Mesothelial cell of epicardium (in vitro differentiated cells): ENCODE data around the gene FMO5. TPM values are rescaled to one million over a fixed set of nuclear protein-coding genes. Genes with fewer than 3 reads are reported as not detected.

Source experiments
- DNase-seq, 2 experiments: peaks; one replicate each; pipeline ENCODE4 v3.0.0; 2021; ENCODE audit warnings: low spot score in 2 of 2; ENCODE audit not compliant: unreplicated experiment in 2 of 2
- H3K27ac Mint-ChIP-seq: 2 replicates; pipeline ENCODE4 v1.8.0; 2021; ENCODE audit warnings: mixed read lengths
- H3K27me3 Mint-ChIP-seq: 2 replicates; pipeline ENCODE4 v1.8.0; 2021; ENCODE audit warnings: low read depth, mixed read lengths
- H3K36me3 Mint-ChIP-seq: 2 replicates; pipeline ENCODE4 v1.8.0; 2021; ENCODE audit warnings: mixed read lengths
- H3K4me1 Mint-ChIP-seq: 2 replicates; pipeline ENCODE4 v1.8.0; 2021; ENCODE audit warnings: mixed read lengths
- H3K4me3 Mint-ChIP-seq: 2 replicates; pipeline ENCODE4 v1.8.0; 2021; ENCODE audit warnings: mild to moderate bottlenecking, moderate library complexity, mixed read lengths
- H3K9me3 Mint-ChIP-seq: 2 replicates; pipeline ENCODE4 v1.8.0; 2021; ENCODE audit warnings: mixed read lengths
- total RNA-seq: library from RNA; stranded (reverse); gene quantifications from 3 replicates; pipeline ENCODE4 v1.2.1, GENCODE V29; 2021
- TF ChIP-seq, protein P1 (sequence below): fragments of 200-600 bp; sonication (generic); IDR thresholded peaks from one replicate; pipeline ENCODE4 v1.5.0; 2021; ENCODE audit warnings: antibody characterized with exemption; ENCODE audit not compliant: unreplicated experiment

FMO5 gene
- total RNA-seq, 1 donor from 2014 or later, result 1.7 TPM

DNA sequence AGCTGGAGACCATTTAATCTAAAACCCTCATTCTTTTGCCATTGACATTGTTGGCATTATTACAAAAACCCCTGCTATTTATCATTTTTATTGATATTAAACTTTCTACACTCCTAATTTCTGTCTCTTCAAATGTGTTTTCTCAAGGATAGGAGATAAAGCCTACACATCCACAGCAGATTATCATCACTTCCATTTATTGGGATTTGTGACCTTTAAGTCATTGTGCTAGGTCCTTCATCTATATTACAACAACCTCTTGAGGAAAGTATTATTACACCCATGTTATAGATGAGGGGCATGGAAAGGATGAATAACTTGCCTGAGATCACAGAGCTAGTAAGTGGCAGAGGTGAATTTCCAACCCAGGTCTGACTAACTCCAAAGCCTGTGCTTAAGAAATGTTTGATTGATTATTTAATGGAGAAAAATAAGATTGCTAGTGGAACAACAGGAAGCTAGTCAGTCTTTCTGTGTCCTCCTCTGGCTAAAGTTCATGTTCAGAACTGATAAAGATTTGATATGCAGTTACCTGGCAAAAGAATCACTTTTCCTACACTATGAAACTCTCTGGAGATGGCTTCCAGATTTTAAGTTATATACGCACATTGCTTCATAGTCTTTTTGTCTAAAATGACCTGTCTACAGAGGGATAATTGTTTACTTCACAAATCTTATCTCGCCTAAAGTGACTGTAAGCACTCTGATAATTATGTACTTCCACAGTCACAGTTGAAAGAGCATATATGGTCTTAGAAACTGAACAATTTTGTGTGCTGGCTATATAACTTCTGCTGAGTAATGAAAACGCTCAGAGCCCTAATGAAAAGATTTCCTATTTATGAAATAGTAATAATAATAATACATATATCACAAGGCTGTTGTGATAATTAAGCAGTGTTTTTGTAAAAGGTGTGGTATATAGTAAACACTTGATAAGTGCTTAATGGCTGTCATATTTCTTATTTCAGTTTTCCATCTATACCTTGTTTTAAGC lies 15.0 kb downstream of the FMO5 start:
- no peaks in the 10 kb centered on the region for H3K36me3 Mint-ChIP-seq
- TF ChIP-seq, protein P1, sequence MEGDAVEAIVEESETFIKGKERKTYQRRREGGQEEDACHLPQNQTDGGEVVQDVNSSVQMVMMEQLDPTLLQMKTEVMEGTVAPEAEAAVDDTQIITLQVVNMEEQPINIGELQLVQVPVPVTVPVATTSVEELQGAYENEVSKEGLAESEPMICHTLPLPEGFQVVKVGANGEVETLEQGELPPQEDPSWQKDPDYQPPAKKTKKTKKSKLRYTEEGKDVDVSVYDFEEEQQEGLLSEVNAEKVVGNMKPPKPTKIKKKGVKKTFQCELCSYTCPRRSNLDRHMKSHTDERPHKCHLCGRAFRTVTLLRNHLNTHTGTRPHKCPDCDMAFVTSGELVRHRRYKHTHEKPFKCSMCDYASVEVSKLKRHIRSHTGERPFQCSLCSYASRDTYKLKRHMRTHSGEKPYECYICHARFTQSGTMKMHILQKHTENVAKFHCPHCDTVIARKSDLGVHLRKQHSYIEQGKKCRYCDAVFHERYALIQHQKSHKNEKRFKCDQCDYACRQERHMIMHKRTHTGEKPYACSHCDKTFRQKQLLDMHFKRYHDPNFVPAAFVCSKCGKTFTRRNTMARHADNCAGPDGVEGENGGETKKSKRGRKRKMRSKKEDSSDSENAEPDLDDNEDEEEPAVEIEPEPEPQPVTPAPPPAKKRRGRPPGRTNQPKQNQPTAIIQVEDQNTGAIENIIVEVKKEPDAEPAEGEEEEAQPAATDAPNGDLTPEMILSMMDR, result no peak
- H3K4me3 Mint-ChIP-seq, result no peak overlapping the region
- peaks cover 8% of the 10 kb centered on the region for H3K4me1 Mint-ChIP-seq
- no peaks in the 10 kb centered on the region for H3K27me3 Mint-ChIP-seq
- H3K9me3 Mint-ChIP-seq, result no peaks in the 10 kb centered on the region
- no peak overlapping the region for H3K27ac Mint-ChIP-seq
- no peak for DNase-seq

DNA sequence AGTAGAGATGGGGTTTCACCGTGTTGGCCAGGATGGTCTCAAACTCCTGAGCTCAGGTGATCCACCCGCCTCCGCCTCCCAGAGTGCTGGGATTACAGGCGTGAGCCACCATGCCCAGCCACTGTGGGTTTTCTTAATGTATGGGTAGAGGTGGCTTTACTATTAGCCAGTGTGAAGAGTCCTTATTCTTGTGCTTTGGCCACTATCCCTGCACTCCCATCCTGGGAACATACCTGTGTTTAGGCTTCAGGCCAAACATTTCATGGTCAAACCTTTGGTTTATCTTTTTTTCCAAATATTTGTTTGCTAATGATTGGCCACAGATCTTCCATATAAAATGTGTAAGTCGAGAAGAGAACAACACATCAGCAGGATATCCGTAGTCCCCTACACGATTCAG lies 16.5 kb downstream of the FMO5 start:
- TF ChIP-seq, protein P1, result no peak
- Mint-ChIP-seq H3K4me3 (no peak overlapping the region), H3K9me3 (no peaks in the 10 kb centered on the region), H3K27ac (no peak overlapping the region), H3K36me3 (peaks cover 5% of the 10 kb centered on the region), H3K4me1 (no peaks in the 10 kb centered on the region), H3K27me3 (no peaks in the 10 kb centered on the region)
- no peak for DNase-seq

DNA sequence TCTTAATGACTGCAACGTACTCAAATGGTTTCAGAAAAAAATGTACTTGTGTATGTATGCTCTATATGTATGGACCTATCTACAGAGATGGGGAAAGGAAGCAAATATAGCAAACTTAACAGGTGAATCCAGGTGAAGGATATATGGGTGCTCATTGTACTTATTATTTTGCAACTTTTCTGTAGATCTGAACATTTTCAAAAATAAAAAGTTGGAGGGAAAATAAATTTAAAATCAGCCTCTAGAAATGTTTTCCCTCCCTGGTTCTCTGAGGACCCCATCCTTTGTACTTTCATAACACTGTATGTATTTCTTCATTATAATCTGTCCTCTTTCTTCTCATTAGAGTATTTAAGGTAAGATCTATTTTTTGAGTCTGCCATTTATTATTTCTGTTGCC lies 17.9 kb downstream of the FMO5 start:
- Mint-ChIP-seq H3K27me3 (no peaks in the 10 kb centered on the region), H3K9me3 (no peaks in the 10 kb centered on the region), H3K4me3 (no peak overlapping the region), H3K36me3 (peaks cover 5% of the 10 kb centered on the region), H3K27ac (no peak overlapping the region), H3K4me1 (no peaks in the 10 kb centered on the region)
- DNase-seq, result no peak
- TF ChIP-seq, protein P1, result no peak

DNA sequence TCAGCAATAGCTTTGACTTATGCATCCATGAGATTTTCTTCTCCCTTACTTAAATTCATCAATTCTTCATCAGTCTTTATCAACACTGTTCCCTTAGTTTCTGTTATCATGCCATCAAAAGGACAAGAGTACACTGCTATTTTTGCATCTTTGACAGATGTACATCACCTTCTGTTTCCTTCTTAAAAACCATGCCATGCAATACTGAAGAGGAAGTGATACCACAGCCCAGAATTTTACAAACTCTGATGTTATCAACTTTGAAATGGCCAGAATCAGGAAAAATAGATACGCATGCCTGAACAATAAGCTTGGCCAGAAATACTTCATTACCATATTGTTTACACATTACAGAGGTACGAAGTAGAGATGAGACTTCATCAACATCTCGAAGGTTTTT lies 21.1 kb downstream of the FMO5 start:
- H3K36me3 Mint-ChIP-seq, result peaks cover 5% of the 10 kb centered on the region
- H3K27ac Mint-ChIP-seq, result no peak overlapping the region
- H3K4me3 Mint-ChIP-seq, result no peak overlapping the region
- H3K4me1 Mint-ChIP-seq, result no peaks in the 10 kb centered on the region
- TF ChIP-seq, protein P1, result no peak
- DNase-seq, result no peak
- no peaks in the 10 kb centered on the region for H3K27me3 Mint-ChIP-seq
- no peaks in the 10 kb centered on the region for H3K9me3 Mint-ChIP-seq

DNA sequence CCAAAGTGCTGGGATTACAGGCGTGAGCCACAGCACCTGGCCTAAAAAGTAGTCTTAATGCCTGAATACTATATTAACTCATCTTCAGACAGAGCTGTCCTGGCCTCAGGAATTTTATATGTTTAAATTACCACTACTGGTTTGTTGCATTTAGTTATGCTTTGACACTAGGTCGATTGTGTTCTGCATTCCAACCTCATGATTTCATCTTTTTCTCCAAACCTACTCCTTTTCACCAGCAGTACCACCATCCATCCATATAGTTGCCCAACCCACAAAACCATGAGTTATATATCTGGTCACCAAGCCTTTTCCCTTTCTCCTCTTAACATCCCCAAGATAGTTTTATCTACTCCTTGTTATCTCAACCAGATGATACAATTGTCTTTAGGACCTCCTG lies 22.6 kb downstream of the FMO5 start:
- peaks cover 5% of the 10 kb centered on the region for H3K36me3 Mint-ChIP-seq
- no peak overlapping the region for H3K27ac Mint-ChIP-seq
- no peak for DNase-seq
- no peak overlapping the region for H3K4me3 Mint-ChIP-seq
- H3K4me1 Mint-ChIP-seq, result no peaks in the 10 kb centered on the region
- no peaks in the 10 kb centered on the region for H3K9me3 Mint-ChIP-seq
- TF ChIP-seq, protein P1, result no peak
- no peaks in the 10 kb centered on the region for H3K27me3 Mint-ChIP-seq
